Measurements from ENCODE around the gene CDRT15. TPM values are rescaled to one million over a fixed set of nuclear protein-coding genes. Genes with fewer than 3 reads are reported as not detected.
"Not testable (repeated sequence)": the region's sequence is repeated elsewhere in the genome, so short reads cannot be mapped to it uniquely, and the experiment has no call there.

Gene CDRT15
- not detected in 2 replicates for total RNA-seq (ENCODE audit: low replicate concordance)

- DNase-seq (ENCODE audit: low read depth); H3K4me3 ChIP-seq (ENCODE audit: low read depth, low read length): not testable (repeated sequence)
Observed at GRCh38 chr17:14236762-14237161, at the start of gene CDRT15. Gene CDRT15, minus strand, starts transcription at chr17:14236862. Its CDS starts 29 bp downstream, at chr17:14236833.

DNA sequence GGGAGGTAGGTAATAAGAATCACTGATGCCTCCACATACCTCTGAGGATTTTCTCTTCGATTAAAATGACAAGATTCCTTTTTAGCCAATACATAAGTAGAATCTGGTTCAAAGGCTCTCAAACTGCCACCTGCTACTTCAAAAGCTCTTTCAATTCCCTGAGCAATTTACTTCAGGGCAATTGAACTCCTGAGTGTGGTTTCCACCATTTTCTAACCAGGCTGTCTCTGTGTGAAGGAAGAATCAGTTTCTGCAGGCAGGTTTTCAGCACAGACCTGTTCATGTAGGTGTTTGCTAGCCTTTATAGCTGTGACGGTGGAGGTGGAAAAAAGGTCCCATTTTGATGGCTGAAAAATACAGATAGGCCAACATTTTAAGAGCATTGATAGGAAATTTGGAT lies 46.1 kb upstream of the CDRT15 start:
- DNase-seq (ENCODE audit: low read depth) = no peak
- TF ChIP-seq, protein P1, sequence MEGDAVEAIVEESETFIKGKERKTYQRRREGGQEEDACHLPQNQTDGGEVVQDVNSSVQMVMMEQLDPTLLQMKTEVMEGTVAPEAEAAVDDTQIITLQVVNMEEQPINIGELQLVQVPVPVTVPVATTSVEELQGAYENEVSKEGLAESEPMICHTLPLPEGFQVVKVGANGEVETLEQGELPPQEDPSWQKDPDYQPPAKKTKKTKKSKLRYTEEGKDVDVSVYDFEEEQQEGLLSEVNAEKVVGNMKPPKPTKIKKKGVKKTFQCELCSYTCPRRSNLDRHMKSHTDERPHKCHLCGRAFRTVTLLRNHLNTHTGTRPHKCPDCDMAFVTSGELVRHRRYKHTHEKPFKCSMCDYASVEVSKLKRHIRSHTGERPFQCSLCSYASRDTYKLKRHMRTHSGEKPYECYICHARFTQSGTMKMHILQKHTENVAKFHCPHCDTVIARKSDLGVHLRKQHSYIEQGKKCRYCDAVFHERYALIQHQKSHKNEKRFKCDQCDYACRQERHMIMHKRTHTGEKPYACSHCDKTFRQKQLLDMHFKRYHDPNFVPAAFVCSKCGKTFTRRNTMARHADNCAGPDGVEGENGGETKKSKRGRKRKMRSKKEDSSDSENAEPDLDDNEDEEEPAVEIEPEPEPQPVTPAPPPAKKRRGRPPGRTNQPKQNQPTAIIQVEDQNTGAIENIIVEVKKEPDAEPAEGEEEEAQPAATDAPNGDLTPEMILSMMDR (IDR thresholded peaks at IDR 0.05; ENCODE audit: insufficient read depth, low read length) = no peak
- H3K4me3 ChIP-seq (ENCODE audit: low read depth, low read length) = no peak overlapping the region

DNA sequence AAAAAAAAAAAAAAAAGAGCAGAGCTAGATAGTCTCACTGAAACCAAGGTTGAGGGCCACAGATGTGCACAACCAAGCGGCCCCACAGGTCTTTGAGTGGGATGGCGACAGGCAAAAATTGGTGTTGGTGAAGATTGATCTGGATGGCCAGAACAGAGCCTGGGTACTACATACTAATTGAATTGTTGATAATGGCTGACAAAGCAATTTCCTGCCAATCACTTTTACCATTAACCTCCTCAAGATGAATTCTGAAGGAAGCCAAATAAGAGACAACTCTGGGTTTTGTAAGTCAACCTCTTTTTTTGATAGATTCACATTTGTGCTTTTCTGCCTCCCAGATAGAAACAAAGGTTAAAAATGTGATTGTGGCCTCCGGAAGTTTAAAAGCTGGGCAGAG lies 44.9 kb upstream of the CDRT15 start:
- TF ChIP-seq, protein P1 (IDR thresholded peaks at IDR 0.05; ENCODE audit: insufficient read depth, low read length) = no peak
- no peak overlapping the region for H3K4me3 ChIP-seq (ENCODE audit: low read depth, low read length)
- no peak for DNase-seq (ENCODE audit: low read depth)

DNA sequence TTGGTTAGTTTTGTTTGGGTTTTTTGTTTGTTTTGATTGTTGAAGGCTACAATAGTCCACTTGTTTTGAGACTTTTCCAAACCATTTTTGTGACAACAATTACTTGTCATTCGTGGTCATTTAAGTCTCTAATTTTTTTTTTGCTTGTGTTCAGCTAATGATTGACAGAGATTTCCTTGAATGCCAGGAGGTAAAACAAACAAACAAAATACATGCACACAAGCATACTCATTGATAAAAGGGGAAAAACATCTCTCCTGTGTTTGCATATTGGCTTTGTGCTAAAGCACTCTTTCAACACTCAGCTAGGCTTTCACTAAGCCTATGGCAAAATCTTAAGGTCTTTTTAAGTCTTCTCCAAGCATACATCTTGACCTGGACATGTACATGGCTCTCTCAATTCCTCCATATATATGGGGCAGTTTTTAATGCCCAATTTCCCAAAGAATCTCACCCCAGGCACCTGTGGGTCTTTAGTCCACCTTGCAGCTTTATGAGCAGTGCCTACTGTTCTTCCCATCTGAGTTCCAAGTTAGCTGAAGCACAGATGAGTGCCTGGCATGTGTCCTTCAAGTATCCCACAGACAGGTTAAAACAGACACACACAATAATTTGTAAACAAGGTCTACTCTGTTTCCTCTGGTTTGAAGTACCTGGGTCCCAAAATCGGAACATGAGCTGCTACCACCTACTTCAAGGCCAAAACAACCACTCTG lies 40.0 kb upstream of the CDRT15 start:
- TF ChIP-seq, protein P1 (IDR thresholded peaks at IDR 0.05; ENCODE audit: insufficient read depth, low read length) = no peak
- no peak overlapping the region for H3K4me3 ChIP-seq (ENCODE audit: low read depth, low read length)
- no peak for DNase-seq (ENCODE audit: low read depth)

DNA sequence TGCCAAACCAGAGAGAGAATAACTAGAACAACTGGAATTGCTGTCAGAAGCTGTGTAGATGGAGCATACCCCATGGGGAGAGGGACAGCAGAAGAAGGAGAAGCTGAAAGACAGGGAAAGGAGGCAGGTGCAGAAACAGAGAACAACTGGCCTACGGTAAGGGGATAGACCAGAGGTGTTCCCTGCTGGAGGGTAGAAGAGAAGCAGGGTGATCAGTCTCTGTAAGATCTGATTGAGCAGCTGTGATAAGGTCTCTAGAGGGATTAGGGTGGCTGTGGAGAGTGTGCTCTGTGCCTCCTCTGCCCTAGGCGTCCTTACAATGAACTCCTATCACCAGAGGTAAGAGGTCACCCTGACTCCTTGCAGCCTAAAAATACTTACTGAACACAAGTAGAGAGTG lies 33.8 kb upstream of the CDRT15 start:
- TF ChIP-seq, protein P1 (IDR thresholded peaks at IDR 0.05; ENCODE audit: insufficient read depth, low read length) = no peak
- no peak for DNase-seq (ENCODE audit: low read depth)
- no peak overlapping the region for H3K4me3 ChIP-seq (ENCODE audit: low read depth, low read length)

DNA sequence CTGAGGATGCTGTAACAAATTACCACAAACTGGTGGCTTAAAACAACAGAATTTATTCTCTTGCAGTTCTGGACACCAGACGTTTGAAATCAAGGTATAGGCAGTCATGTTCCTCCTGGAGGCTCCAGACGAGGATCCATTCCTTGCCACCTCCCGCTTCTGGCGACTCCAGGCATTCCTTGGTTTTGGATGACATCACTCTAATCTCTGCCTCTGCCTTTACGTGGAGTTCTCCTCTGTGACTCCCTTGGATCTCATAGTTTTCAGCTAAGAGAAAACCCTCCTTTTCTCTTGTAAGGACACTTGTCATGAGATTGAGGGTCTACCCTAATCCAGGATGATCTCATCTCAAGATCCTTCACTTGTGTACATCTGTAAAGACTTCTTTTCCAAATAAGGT lies 32.8 kb upstream of the CDRT15 start:
- TF ChIP-seq, protein P1 (IDR thresholded peaks at IDR 0.05; ENCODE audit: insufficient read depth, low read length) = no peak
- H3K4me3 ChIP-seq (ENCODE audit: low read depth, low read length) = no peak overlapping the region
- DNase-seq (ENCODE audit: low read depth) = no peak

DNA sequence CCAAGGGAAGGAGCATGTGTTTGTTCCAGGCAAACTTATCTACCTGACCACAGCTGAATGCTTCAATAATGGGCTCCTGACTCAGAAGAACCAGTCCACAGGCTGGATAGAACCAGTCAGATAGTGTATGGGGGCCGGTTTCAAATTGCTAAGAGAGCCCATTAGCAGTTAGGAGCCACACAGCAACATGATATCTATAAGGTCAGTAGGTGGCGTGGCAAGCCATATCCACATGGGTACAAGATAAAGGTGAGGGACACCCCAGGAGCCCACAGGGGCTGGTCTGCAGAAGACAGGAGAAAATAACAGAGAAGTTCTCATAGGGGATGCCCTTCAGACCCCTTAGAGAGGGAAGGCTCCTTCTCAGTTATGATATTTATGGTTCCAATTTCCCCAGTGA lies 31.6 kb upstream of the CDRT15 start:
- TF ChIP-seq, protein P1 (IDR thresholded peaks at IDR 0.05; ENCODE audit: insufficient read depth, low read length) = no peak
- DNase-seq (ENCODE audit: low read depth) = no peak
- H3K4me3 ChIP-seq (ENCODE audit: low read depth, low read length) = no peak overlapping the region
